ENCODE measurements around the gene IL32. TPM values are rescaled to one million over a fixed set of nuclear protein-coding genes. Genes with fewer than 3 reads are reported as not detected.

Gene IL32
- total RNA-seq, 1 donor = 25.0 TPM

DNA sequence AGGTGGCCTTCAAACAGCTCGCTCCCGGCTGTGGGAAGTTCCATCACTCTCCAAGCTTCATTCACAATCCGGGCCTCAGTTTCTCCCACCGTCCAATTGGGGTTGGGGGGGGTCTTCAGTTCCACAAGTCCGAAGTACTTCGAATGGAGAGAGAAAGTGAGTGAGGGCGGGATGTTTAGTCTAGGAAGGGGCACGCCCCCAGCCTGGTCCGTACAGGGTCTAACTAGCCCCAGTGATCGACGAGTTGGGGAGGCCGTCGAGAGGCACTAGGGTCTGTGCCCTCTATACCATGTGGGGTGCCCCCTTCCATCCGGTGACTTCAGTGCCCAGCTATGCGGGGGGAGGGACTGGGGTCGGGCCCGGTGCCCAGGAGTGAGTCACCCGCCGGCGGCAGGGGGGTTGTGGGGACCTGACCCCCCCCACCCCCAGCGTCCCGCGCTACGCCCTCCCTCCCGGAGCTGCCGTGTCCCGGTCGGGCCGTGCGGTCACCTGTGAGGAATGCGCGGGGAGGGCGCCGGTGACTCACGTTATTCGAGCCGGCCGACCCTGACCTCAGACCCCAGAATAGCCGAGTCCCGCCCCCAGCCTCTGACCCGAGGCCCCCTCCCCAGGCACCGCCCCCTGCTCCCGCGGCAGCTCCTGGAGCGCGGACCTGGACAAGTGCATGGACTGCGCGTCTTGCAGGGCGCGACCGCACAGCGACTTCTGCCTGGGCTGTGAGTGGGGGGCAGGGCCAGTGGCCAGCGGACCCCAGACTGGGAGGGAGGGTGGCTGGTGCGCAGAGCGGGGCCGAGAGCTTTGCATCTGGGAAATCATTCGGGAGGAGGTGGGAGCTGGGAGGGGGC, 44.6 kb upstream of the IL32 start:
- peak; percentile 82 for DNase-seq (ENCODE audit: low read depth)
- H3K4me3 ChIP-seq (ENCODE audit: low read depth, low read length) = peak overlapping the region; percentile 70
- TF ChIP-seq, protein P1, sequence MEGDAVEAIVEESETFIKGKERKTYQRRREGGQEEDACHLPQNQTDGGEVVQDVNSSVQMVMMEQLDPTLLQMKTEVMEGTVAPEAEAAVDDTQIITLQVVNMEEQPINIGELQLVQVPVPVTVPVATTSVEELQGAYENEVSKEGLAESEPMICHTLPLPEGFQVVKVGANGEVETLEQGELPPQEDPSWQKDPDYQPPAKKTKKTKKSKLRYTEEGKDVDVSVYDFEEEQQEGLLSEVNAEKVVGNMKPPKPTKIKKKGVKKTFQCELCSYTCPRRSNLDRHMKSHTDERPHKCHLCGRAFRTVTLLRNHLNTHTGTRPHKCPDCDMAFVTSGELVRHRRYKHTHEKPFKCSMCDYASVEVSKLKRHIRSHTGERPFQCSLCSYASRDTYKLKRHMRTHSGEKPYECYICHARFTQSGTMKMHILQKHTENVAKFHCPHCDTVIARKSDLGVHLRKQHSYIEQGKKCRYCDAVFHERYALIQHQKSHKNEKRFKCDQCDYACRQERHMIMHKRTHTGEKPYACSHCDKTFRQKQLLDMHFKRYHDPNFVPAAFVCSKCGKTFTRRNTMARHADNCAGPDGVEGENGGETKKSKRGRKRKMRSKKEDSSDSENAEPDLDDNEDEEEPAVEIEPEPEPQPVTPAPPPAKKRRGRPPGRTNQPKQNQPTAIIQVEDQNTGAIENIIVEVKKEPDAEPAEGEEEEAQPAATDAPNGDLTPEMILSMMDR (IDR thresholded peaks at IDR 0.05; ENCODE audit: insufficient read depth, low read depth, low read length) = no peak

DNA sequence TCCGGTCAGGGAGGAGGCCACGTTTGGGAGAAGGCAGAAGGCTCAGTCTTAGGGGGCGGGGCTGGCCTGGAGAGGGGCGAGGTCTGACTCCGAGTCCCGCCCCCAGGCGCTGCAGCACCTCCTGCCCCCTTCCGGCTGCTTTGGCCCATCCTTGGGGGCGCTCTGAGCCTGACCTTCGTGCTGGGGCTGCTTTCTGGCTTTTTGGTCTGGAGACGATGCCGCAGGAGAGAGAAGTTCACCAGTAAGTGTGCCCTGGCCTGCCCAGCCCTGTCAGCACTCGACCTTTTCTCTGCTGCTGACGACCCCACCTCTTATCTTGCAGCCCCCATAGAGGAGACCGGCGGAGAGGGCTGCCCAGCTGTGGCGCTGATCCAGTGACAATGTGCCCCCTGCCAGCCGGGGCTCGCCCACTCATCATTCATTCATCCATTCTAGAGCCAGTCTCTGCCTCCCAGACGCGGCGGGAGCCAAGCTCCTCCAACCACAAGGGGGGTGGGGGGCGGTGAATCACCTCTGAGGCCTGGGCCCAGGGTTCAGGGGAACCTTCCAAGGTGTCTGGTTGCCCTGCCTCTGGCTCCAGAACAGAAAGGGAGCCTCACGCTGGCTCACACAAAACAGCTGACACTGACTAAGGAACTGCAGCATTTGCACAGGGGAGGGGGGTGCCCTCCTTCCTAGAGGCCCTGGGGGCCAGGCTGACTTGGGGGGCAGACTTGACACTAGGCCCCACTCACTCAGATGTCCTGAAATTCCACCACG, 43.8 kb upstream of the IL32 start:
- TF ChIP-seq, protein P1 (IDR thresholded peaks at IDR 0.05; ENCODE audit: insufficient read depth, low read depth, low read length) = peak; percentile 39
- peak overlapping the region; percentile 70 for H3K4me3 ChIP-seq (ENCODE audit: low read depth, low read length)
- DNase-seq (ENCODE audit: low read depth) = peak; percentile 80

DNA sequence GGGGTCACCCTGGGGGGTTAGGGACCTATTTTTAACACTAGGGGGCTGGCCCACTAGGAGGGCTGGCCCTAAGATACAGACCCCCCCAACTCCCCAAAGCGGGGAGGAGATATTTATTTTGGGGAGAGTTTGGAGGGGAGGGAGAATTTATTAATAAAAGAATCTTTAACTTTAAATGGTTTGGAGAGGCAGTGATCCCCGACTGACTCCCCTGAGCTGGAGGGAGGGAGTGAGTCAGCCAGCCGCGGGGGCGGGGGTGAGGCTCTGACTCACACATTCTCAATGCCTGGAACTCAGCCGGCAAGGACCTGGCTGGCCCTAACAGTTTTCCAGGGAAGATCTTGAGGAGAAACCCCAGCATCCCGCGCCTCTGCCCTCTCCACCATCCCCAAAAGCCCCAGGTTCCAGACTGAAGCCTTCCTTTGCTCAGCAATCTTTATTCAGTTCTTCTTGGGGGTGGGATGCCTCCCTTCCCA, 43.2 kb upstream of the IL32 start:
- TF ChIP-seq, protein P1 (IDR thresholded peaks at IDR 0.05; ENCODE audit: insufficient read depth, low read depth, low read length) = no peak
- H3K4me3 ChIP-seq (ENCODE audit: low read depth, low read length) = peak overlapping the region; percentile 88
- peak; percentile 93 for DNase-seq (ENCODE audit: low read depth)

DNA sequence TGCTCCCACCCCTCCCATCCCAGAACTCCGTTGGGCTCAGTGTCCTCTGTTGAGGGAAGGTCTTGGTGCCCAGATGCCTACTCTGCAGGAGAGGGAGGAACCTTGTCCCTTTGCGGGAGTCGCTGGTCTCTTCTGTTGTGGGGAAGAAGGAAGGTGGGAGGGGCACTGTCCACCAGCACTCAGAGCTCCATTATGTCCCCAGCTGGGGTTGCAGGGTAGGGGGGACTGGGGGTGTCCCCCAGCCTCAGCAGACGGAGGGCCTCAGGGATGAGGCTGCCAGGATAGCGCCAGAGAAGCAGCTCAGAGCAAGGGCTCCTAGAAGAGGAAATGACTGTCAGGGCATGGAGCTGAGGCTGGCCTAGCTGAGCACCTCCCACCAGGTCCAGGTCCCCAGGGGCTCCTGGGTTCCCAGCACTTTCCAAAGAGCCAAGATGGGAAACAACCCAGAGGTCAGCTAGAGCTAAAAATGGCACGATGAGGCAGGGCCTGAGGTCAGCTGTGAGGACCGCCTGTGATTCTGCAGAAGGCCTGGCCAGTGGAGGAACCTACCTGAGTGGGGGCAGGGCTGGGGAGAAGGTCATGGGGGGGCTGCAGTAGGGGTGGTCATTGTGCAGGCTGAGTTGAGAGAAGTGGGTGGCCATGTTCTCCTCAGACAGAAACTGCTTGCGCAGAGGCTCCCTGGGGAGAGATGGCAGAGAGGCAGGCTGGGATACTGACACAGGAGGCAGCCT, 42.6 kb upstream of the IL32 start:
- peak overlapping the region; percentile 88 for H3K4me3 ChIP-seq (ENCODE audit: low read depth, low read length)
- TF ChIP-seq, protein P1 (IDR thresholded peaks at IDR 0.05; ENCODE audit: insufficient read depth, low read depth, low read length) = no peak
- DNase-seq (ENCODE audit: low read depth) = peak; percentile 8

DNA sequence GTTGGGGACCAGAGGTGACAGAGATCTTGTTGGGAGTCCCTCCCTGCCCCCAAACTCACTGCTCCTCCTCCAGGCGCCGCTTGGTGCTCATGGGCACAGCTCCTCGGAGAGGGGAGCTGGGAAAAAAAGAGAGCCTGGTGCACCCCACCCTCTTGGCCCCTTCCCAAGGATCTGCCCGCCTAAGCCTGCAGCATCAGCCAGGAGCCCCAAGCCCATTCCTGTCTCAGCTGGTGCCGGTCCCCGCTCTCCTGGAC, 42.1 kb upstream of the IL32 start:
- TF ChIP-seq, protein P1 (IDR thresholded peaks at IDR 0.05; ENCODE audit: insufficient read depth, low read depth, low read length) = no peak
- H3K4me3 ChIP-seq (ENCODE audit: low read depth, low read length) = peak overlapping the region; percentile 88
- DNase-seq (ENCODE audit: low read depth) = no peak

DNA sequence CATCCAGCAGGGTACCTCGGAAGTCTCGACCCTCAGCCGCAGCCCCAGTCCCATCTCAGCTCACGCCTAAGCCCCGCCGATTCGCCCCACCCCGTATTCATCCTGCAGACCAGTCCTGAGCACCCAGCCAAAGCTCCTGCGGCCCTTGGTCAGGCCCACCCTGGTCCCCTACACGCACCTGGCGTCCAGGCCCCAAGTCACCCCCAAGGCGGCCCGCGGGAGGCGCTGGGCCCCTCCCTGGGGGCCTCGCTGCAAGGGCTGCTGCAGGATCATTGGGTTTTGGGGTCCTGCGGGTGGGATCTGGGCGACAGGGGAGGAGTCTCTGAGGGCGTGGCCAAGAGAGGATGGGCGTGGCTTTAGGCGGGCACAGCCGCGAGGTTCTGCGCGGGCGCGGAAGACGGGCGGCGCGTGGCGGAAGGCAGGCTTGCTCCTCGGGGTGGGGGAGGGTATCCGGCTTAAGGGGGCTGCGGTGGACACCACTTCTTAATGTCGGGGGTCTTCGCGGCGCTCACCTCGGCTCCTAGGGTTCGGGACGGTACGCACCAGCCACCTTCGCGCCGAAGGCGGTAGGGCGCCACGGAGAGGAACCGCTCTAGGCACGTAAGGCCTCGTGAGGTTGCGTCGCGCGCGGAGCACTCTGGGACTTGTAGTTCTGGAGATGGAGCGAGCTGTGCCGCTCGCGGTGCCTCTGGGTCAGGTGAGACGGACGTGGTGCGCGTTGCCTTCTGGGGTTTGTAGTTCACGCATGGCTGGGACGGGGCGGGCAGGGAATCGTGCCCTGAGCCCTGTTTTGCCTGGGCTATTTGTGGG, 41.6 kb upstream of the IL32 start, which contains the start of the genes HCFC1R1 and THOC6:
HCFC1R1 (minus strand) TSS at position 274 of the 810 bp plus-strand sequence; CDS start at position 273, 1 bp downstream.
THOC6 (plus strand) TSS at position 367 of the 810 bp plus-strand sequence; CDS start at position 659, 292 bp downstream.
- DNase-seq (ENCODE audit: low read depth) = peak; percentile 98
- TF ChIP-seq, protein P1 (IDR thresholded peaks at IDR 0.05; ENCODE audit: insufficient read depth, low read depth, low read length) = no peak
- peak within 1 kb of the TSS; percentile 88 for H3K4me3 ChIP-seq (ENCODE audit: low read depth, low read length)

Data from fibroblast of villous mesenchyme (primary cell).